OCI-LY1 (cell line): Measurements from ENCODE around the gene TPCN2.

Experiments
- H2AFZ ChIP-seq: fragments of 200-600 bp; sonication (generic), shearing (Covaris generic); 2 replicates; pipeline ENCODE4 v1.6.0; 2014; ENCODE audit warnings: antibody characterized with exemption, mild to moderate bottlenecking, low read length
- H3F3A ChIP-seq: fragments of 200-600 bp; sonication (generic), shearing (Covaris generic); 2 replicates; pipeline ENCODE4 v1.6.0; 2014; ENCODE audit warnings: mild to moderate bottlenecking, antibody characterized with exemption, low read length, moderate library complexity; ENCODE audit not compliant: insufficient read depth
- H3K27ac ChIP-seq: fragments of 200-600 bp; sonication (generic); 2 replicates; pipeline ENCODE4 v1.5.1; 2014; ENCODE audit warnings: low read length, mixed run types, mild to moderate bottlenecking, low read depth; ENCODE audit not compliant: poor library complexity, severe bottlenecking
- H3K27me3 ChIP-seq: fragments of 200-600 bp; sonication (generic); 2 replicates; pipeline ENCODE4 v1.6.0; 2014; ENCODE audit warnings: antibody characterized with exemption, mild to moderate bottlenecking, low read length, moderate library complexity; ENCODE audit not compliant: insufficient read depth
- H3K36me3 ChIP-seq: fragments of 200-600 bp; sonication (generic); 2 replicates; pipeline ENCODE4 v1.6.1; 2014; ENCODE audit warnings: mild to moderate bottlenecking, antibody characterized with exemption, low read length, moderate library complexity, mixed read lengths; ENCODE audit not compliant: insufficient read depth
- H3K4me1 ChIP-seq: fragments of 200-600 bp; sonication (generic); 2 replicates; pipeline ENCODE4 v1.5.1; 2014; ENCODE audit warnings: mild to moderate bottlenecking, low read length, moderate library complexity; ENCODE audit not compliant: insufficient read depth, severe bottlenecking
- H3K4me2 ChIP-seq: fragments of 200-600 bp; sonication (generic), shearing (Covaris generic); 2 replicates; pipeline ENCODE4 v1.6.1; 2014; ENCODE audit warnings: low read length
- H3K4me3 ChIP-seq: fragments of 200-600 bp; sonication (generic); 2 replicates; pipeline ENCODE4 v1.5.1; 2014; ENCODE audit warnings: low read length, low read depth, mild to moderate bottlenecking, mixed read lengths; ENCODE audit not compliant: poor library complexity, severe bottlenecking
- H3K79me2 ChIP-seq: fragments of 200-600 bp; shearing (Covaris generic); 2 replicates; pipeline ENCODE4 v1.6.1; 2016; ENCODE audit warnings: mixed run types, low read length, mixed read lengths; ENCODE audit not compliant: insufficient read depth
- H3K9ac ChIP-seq: fragments of 200-600 bp; sonication (generic), shearing (Covaris generic); 2 replicates; pipeline ENCODE4 v1.6.1; 2014; ENCODE audit warnings: mild to moderate bottlenecking, low read length, mixed read lengths
- H3K9me2 ChIP-seq: fragments of 200-600 bp; sonication (generic), shearing (Covaris generic); 2 replicates; pipeline ENCODE4 v1.6.1; 2014; ENCODE audit warnings: low read depth, mild to moderate bottlenecking, low read length, mixed read lengths
- H3K9me3 ChIP-seq: fragments of 200-600 bp; shearing (Covaris generic); 2 replicates; pipeline ENCODE4 v1.6.1; 2014; ENCODE audit warnings: low read length, mixed read lengths
- H4K20me1 ChIP-seq: fragments of 200-600 bp; sonication (generic), shearing (Covaris generic); 2 replicates; pipeline ENCODE4 v1.6.0; 2016; ENCODE audit warnings: mild to moderate bottlenecking, low read length; ENCODE audit not compliant: insufficient read depth
- CTCF ChIP-seq: fragments of 200-600 bp; sonication (generic), shearing (Covaris generic); IDR thresholded peaks from 2 replicates; pipeline ENCODE4 v1.5.1; 2017; ENCODE audit warnings: mild to moderate bottlenecking, antibody characterized with exemption, low read length, moderate library complexity, mixed read lengths
- EZH2 ChIP-seq: fragments of 200-600 bp; sonication (generic), shearing (Covaris generic); IDR thresholded peaks from 2 replicates; pipeline ENCODE4 v1.8.0; 2017; ENCODE audit warnings: borderline replicate concordance, mixed run types, mild to moderate bottlenecking, antibody characterized with exemption, low read length, moderate library complexity, mixed read lengths

The TPCN2 gene

GRCh38 chr11:69093106-69093505 is 44.4 kb downstream of the TPCN2 start:
- Histone ChIP-seq H3K9ac (no peak overlapping the region), H4K20me1 (no peaks in the 10 kb centered on the region), H3K4me3 (no peak overlapping the region), H3K9me2 (no peaks in the 10 kb centered on the region), H3K36me3 (no peaks in the 10 kb centered on the region), H3K4me2 (no peak overlapping the region), H3K79me2 (no peaks in the 10 kb centered on the region), H3K27me3 (no peaks in the 10 kb centered on the region; the same call in 1 of the 2 replicates), H3K27ac (no peak overlapping the region), H3K4me1 (no peaks in the 10 kb centered on the region), H2AFZ (no peak overlapping the region), H3K9me3 (no peaks in the 10 kb centered on the region), H3F3A (no peaks in the 10 kb centered on the region)
- TF ChIP-seq CTCF (no peak), EZH2 (no peak)

DNA sequence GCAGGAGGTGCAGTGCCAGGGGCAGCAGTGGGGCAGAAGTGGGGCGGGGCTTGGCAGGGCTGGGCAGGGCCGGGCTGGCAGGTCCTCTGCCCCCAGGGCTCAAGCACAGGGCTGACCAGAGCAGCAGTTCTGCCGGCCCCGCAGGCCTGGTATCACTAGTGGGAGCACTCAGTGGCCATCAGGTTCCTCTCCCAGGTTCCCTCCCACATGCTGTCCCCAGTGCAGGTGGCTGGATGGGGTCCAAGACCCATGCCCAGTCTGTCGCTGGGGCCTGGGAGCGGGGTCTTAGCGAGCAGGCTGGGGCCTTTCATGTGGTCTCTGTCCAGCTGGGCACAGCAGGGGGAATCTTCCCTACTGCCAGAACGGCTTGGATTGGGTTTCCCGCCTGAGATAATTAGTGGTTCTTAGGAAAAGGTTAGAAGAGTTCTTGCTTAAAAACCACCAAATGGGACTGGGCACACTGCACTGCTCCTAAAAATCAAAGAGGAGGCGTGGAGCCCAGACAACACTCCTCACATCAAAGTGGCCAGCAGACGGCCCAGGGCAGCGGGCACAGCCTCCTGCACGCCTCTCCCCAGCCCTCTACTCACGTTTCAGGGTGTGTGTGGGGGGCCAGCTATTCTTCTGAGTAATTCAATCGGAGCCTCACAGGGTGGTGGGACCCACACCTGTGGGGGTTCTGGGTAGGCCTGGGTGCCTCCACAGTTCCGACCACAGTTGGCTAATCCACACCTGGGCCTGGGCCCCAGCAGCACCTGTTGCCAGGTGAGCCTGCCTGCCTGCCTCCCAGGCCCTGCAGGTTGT is 45.6 kb downstream of the TPCN2 start:
- Histone ChIP-seq H3K36me3 (no peaks in the 10 kb centered on the region), H4K20me1 (no peaks in the 10 kb centered on the region), H3K4me2 (no peak overlapping the region), H3K27ac (no peak overlapping the region), H3K9ac (no peak overlapping the region), H3K4me3 (no peak overlapping the region), H3F3A (no peaks in the 10 kb centered on the region), H3K27me3 (no peaks in the 10 kb centered on the region; the same call in 1 of the 2 replicates), H2AFZ (no peak overlapping the region), H3K4me1 (no peaks in the 10 kb centered on the region), H3K9me3 (no peaks in the 10 kb centered on the region), H3K9me2 (no peaks in the 10 kb centered on the region), H3K79me2 (no peaks in the 10 kb centered on the region)
- TF ChIP-seq EZH2, result no peak

- Histone ChIP-seq H3F3A (no peaks in the 10 kb centered on the region), H3K9me3 (no peaks in the 10 kb centered on the region), H3K36me3 (no peaks in the 10 kb centered on the region), H3K4me3 (no peak overlapping the region), H2AFZ (no peak overlapping the region), H3K27me3 (no peaks in the 10 kb centered on the region; the same call in 1 of the 2 replicates), H3K4me2 (no peak overlapping the region), H3K27ac (no peak overlapping the region), H3K9me2 (no peaks in the 10 kb centered on the region), H3K79me2 (no peaks in the 10 kb centered on the region), H3K4me1 (no peaks in the 10 kb centered on the region), H4K20me1 (no peaks in the 10 kb centered on the region), H3K9ac (no peak overlapping the region)
- no peak for TF ChIP-seq CTCF
These were observed 46.2 kb downstream of the TPCN2 start for GRCh38 chr11:69094915-69095290.

- no peak overlapping the region for H2AFZ ChIP-seq
- H3K27me3 ChIP-seq, result no peaks in the 10 kb centered on the region; the same call in 1 of the 2 replicates
- H3K9me2 ChIP-seq, result no peaks in the 10 kb centered on the region
- no peak overlapping the region for H3K4me3 ChIP-seq
- H4K20me1 ChIP-seq, result no peaks in the 10 kb centered on the region
- no peaks in the 10 kb centered on the region for H3K4me1 ChIP-seq
- no peak overlapping the region for H3K27ac ChIP-seq
- no peak overlapping the region for H3K9ac ChIP-seq
- H3F3A ChIP-seq, result no peaks in the 10 kb centered on the region
- H3K9me3 ChIP-seq, result no peaks in the 10 kb centered on the region
- no peaks in the 10 kb centered on the region for H3K36me3 ChIP-seq
- no peak for TF ChIP-seq CTCF
- no peak for TF ChIP-seq EZH2
- no peak overlapping the region for H3K4me2 ChIP-seq
- no peaks in the 10 kb centered on the region for H3K79me2 ChIP-seq
These were observed 46.6 kb downstream of the TPCN2 start for GRCh38 chr11:69095300-69095699.
